ENCODE measurements around the gene CMYA5.

CMYA5 gene

DNA sequence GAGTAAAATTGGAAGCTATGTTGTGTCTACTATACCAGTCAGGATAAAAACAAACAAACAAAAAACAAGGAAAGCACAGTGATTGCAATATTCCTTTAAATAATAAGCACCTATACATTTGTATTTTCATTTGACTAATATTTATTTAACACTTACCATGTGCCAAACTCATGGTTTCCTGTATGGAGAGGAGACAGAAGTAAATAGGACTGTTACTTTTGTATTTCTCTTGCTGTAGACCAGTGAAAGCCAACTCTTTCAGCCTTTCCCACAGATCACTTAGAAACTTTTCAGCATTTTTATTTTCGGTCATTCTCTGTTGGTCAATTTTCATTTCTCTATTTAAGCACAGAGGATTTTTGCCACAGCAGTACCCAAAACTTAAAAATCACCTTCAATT is 4.5 kb downstream of the CMYA5 start:
- H4K20me1 ChIP-seq (ENCODE audit: insufficient read depth, low read length, poor library complexity, severe bottlenecking), result no peaks in the 10 kb centered on the region
- H3K4me1 ChIP-seq (ENCODE audit: insufficient read depth, low read length, poor library complexity, severe bottlenecking), result no peaks in the 10 kb centered on the region
- H3K9me2 ChIP-seq (replicated peaks; ENCODE audit: low read depth, low read length), result no peaks in the 10 kb centered on the region
- no peaks in the 10 kb centered on the region for H3K27me3 ChIP-seq (ENCODE audit: insufficient read depth, low read length, poor library complexity, severe bottlenecking)
- H3F3A ChIP-seq (ENCODE audit: low read depth), result no peaks in the 10 kb centered on the region
- no peak for TF ChIP-seq EZH2phosphoT487 (IDR thresholded peaks at IDR 0.05; ENCODE audit: borderline replicate concordance)
- TF ChIP-seq, protein P1, sequence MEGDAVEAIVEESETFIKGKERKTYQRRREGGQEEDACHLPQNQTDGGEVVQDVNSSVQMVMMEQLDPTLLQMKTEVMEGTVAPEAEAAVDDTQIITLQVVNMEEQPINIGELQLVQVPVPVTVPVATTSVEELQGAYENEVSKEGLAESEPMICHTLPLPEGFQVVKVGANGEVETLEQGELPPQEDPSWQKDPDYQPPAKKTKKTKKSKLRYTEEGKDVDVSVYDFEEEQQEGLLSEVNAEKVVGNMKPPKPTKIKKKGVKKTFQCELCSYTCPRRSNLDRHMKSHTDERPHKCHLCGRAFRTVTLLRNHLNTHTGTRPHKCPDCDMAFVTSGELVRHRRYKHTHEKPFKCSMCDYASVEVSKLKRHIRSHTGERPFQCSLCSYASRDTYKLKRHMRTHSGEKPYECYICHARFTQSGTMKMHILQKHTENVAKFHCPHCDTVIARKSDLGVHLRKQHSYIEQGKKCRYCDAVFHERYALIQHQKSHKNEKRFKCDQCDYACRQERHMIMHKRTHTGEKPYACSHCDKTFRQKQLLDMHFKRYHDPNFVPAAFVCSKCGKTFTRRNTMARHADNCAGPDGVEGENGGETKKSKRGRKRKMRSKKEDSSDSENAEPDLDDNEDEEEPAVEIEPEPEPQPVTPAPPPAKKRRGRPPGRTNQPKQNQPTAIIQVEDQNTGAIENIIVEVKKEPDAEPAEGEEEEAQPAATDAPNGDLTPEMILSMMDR (conservative IDR thresholded peaks at IDR 0.05; ENCODE audit: low read length), result no peak
- no peaks in the 10 kb centered on the region for H3K9me3 ChIP-seq (ENCODE audit: insufficient read depth, low read depth, low read length)
- H3K4me3 ChIP-seq (ENCODE audit: low read length, poor library complexity, severe bottlenecking), result no peak overlapping the region
- no peak overlapping the region for H3K9ac ChIP-seq (ENCODE audit: low read depth, low read length, poor library complexity, severe bottlenecking)
- no peaks in the 10 kb centered on the region for H3K36me3 ChIP-seq (ENCODE audit: insufficient read depth, low read length)
- no peak overlapping the region for H2AFZ ChIP-seq (ENCODE audit: low read length)
- no peak overlapping the region for H3K4me2 ChIP-seq (ENCODE audit: low read depth, low read length, poor library complexity, severe bottlenecking)
- no peaks in the 10 kb centered on the region for H3K79me2 ChIP-seq (ENCODE audit: insufficient read depth, low read length)

DNA sequence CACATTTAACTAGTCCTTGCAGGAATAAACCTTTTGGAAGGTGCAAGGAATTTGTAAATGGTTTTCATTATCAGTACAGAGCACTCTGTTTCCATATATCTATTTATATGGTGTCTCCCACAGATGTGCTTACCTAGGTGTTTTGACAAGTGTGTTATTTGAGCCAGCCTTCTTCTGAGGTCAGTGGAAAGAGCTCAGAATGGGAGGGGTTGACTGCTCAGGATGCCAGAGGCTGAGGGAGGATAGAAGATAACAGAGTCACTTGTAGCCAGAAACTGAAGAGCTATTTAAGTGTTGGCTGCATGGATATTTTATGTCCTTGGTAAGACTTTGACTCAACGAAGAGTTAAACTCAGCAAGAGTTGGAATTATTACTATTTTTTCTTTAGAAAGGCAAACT is 5.0 kb downstream of the CMYA5 start:
- H3K9ac ChIP-seq (ENCODE audit: low read depth, low read length, poor library complexity, severe bottlenecking), result no peak overlapping the region
- no peaks in the 10 kb centered on the region for H3K36me3 ChIP-seq (ENCODE audit: insufficient read depth, low read length)
- no peak for TF ChIP-seq EZH2phosphoT487 (IDR thresholded peaks at IDR 0.05; ENCODE audit: borderline replicate concordance)
- TF ChIP-seq, protein P1 (conservative IDR thresholded peaks at IDR 0.05; ENCODE audit: low read length), result no peak
- H4K20me1 ChIP-seq (ENCODE audit: insufficient read depth, low read length, poor library complexity, severe bottlenecking), result no peaks in the 10 kb centered on the region
- no peaks in the 10 kb centered on the region for H3K27me3 ChIP-seq (ENCODE audit: insufficient read depth, low read length, poor library complexity, severe bottlenecking)
- H3K9me3 ChIP-seq (ENCODE audit: insufficient read depth, low read depth, low read length), result no peaks in the 10 kb centered on the region
- H3K4me1 ChIP-seq (ENCODE audit: insufficient read depth, low read length, poor library complexity, severe bottlenecking), result no peaks in the 10 kb centered on the region
- no peaks in the 10 kb centered on the region for H3F3A ChIP-seq (ENCODE audit: low read depth)
- H3K9me2 ChIP-seq (replicated peaks; ENCODE audit: low read depth, low read length), result no peaks in the 10 kb centered on the region
- no peak overlapping the region for H3K4me2 ChIP-seq (ENCODE audit: low read depth, low read length, poor library complexity, severe bottlenecking)
- no peak overlapping the region for H3K4me3 ChIP-seq (ENCODE audit: low read length, poor library complexity, severe bottlenecking)
- H3K79me2 ChIP-seq (ENCODE audit: insufficient read depth, low read length), result no peaks in the 10 kb centered on the region
- no peak overlapping the region for H2AFZ ChIP-seq (ENCODE audit: low read length)

DNA sequence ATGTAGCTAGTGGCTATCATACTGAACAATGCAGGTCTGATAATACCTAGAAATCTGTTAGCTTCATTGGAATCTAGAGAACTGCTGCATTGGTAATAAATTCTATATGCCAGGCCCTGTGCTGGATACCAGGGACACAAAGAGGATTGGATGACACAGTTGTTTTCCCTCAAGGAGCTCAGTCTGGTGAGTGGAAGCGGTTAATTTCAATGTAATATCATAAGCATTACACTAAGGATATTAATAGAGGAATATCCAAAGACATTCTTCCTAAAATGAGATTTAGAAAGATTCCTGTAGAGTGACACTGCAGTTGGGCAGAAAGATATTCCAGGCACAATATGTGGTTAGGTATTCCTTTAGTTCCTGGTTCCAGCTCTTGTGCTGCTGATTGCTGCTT is 5.9 kb downstream of the CMYA5 start:
- TF ChIP-seq EZH2phosphoT487 (IDR thresholded peaks at IDR 0.05; ENCODE audit: borderline replicate concordance), result no peak
- TF ChIP-seq, protein P1 (conservative IDR thresholded peaks at IDR 0.05; ENCODE audit: low read length), result no peak
- Histone ChIP-seq H3K9me2 (replicated peaks; ENCODE audit: low read depth, low read length) (no peaks in the 10 kb centered on the region), H3K9me3 (ENCODE audit: insufficient read depth, low read depth, low read length) (no peaks in the 10 kb centered on the region), H4K20me1 (ENCODE audit: insufficient read depth, low read length, poor library complexity, severe bottlenecking) (no peaks in the 10 kb centered on the region), H3K27me3 (ENCODE audit: insufficient read depth, low read length, poor library complexity, severe bottlenecking) (no peaks in the 10 kb centered on the region), H3K9ac (ENCODE audit: low read depth, low read length, poor library complexity, severe bottlenecking) (no peak overlapping the region), H3K4me1 (ENCODE audit: insufficient read depth, low read length, poor library complexity, severe bottlenecking) (no peaks in the 10 kb centered on the region), H3K4me2 (ENCODE audit: low read depth, low read length, poor library complexity, severe bottlenecking) (no peak overlapping the region), H2AFZ (ENCODE audit: low read length) (no peak overlapping the region), H3K79me2 (ENCODE audit: insufficient read depth, low read length) (no peaks in the 10 kb centered on the region), H3K36me3 (ENCODE audit: insufficient read depth, low read length) (no peaks in the 10 kb centered on the region), H3K4me3 (ENCODE audit: low read length, poor library complexity, severe bottlenecking) (no peak overlapping the region), H3F3A (ENCODE audit: low read depth) (no peaks in the 10 kb centered on the region)

Data from Loucy (cell line).